Endothelial cell of coronary artery (primary cell): ENCODE measurements around the gene IRGQ. TPM values are rescaled to one million over a fixed set of nuclear protein-coding genes. Genes with fewer than 3 reads are reported as not detected.

Source experiments
- total RNA-seq: library from RNA; depleted of rRNA; stranded (reverse); fragments of >200 nt; gene quantifications from 2 replicates; pipeline ENCODE4 v1.2.3, GENCODE V29; 2014

IRGQ gene, protein sequence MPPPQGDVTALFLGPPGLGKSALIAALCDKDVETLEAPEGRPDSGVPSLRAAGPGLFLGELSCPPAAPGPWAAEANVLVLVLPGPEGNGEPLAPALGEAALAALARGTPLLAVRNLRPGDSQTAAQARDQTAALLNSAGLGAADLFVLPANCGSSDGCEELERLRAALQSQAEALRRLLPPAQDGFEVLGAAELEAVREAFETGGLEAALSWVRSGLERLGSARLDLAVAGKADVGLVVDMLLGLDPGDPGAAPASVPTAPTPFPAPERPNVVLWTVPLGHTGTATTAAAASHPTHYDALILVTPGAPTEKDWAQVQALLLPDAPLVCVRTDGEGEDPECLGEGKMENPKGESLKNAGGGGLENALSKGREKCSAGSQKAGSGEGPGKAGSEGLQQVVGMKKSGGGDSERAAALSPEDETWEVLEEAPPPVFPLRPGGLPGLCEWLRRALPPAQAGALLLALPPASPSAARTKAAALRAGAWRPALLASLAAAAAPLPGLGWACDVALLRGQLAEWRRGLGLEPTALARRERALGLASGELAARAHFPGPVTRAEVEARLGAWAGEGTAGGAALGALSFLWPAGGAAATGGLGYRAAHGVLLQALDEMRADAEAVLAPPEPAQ
- 23.5 and 29.6 TPM in 2 replicates for total RNA-seq

DNA sequence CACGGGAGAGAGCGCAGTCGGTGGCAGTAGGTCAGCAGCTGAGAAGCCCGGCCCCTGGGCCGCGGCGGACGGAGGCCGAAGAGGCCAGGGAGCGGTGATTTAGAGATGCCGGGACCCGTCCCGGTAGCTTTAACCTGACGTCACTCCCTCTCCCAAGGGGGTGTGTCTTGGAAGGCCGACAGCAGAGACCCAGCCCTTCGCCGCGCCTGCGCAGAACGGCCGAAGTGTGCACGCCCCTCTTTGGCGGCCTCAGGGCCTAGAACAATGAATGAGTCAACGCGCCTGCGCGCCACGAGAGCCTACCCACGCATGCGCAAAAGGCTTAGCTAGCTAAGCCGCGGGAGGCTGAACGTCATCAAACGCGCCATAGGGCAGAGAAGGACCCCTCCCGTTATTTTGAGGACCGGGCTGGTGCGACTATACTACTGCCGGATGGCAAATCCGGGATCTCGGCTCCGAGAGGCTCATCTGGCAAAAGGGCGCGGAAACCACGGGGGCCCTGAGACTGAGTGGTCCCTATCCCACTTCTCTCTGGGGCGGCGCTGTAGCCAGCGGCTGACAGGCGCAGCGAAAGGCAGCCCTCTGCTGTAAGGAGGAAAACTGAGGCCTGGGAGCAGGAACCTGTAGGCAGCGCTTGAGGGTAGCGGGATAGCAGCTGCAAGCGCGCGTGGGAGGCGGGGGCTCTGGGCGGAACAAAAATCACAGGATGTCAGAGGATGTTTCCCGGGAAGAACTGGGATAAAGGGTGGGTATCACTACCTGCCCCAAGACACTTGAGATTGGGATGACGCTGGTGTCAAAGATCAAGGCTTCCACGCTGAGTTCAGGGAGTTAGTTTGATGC lies at the start of gene IRGQ, which contains the start of gene ZNF576:
IRGQ (minus strand) TSS at position 136 of the 843 bp plus-strand sequence. CDS start 796 bp downstream, outside the sequence.
ZNF576 (plus strand) TSS at position 597 of the 843 bp plus-strand sequence. CDS start 514 bp downstream, outside the sequence.

DNA sequence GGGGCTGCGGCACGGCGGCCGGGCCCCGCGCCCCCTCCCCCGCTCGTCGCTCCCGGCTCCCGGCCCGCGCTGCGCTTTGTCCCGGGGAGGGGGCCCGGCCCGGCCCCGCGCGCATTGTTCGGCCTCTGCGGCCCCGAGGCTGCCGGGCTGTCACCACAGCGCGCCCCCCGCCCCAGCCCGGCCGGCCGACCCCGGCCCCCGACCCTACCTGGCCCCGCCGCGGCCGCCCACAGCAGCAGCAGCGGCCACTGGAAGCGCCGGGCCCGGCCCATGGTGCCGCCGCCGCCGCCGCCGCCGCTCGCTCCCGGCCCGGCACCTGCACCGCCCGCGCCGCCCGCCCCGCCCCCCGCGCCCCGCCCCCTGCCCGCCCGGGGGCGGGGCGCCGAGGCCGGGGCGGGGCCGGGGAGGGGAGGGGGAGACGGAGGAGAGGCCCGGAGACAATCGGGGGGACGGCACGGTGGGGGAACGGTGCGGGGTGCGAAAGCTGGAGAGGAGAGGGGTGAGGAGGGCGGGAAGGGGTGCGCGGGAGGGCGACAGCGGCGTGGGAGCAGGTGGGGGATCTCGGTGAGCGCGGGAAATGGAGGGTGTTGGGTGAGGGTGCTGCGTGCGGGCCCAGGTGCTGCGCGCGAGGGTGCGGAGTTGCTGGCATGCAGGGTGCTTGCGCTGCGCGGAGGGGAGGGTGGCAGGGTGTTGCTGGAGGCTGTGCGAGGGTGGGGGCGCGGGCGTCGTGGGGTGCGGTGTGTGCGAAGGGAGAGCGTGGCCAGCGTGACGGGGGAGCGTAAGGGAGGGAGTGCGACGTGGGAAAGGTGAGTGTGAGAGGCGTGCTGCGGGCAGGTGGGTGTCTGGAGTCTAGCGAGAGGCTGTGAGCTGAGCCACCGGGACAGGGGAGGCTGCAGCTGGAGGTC lies 43.8 kb upstream of the IRGQ start, which contains the start of gene CADM4:
CADM4 (minus strand) TSS at position 332 of the 905 bp plus-strand sequence; CDS start at position 272, 60 bp downstream.

DNA sequence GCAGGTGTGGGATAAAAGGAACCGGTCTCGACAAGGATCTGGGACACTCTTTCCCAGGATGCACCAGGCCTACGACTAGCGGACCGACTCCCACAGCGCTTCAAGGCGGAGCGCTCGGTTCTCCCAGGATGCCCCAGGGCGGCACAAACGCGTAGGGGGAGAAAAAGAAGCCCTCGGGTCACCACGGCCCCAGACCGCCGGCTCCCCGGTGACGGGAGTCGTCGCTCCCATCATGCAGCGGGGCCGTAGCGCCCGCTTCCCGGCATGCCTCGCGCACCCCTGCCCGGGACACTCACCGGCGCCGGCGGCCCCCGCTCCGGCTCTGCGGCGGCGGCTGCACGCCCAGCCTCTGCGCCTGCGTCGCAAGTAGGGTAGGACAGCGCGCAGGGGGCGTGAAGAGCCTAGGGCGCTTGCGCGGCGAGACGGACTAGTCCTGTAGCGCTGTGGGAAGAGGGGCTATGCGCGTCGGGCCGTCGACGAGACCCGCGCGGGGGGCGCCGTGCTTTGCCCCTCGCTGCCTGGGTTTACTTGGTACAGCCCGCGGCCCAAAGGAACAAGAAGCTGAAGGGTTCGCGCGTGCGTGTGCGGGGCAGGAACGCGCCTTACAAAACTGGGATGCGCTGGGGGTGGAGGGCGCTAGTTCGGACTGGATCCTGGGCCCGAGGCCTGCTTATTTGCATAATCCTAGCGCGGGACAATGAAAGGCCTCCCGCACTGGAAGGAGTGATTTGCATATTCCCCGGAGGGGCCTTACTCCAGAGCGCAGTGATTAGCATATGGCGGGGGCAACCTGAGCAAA lies 23.5 kb upstream of the IRGQ start, which contains the start of gene ZNF428:
ZNF428 (minus strand) TSS at position 368 of the 799 bp plus-strand sequence. CDS start 5,325 bp downstream, outside the sequence.

DNA sequence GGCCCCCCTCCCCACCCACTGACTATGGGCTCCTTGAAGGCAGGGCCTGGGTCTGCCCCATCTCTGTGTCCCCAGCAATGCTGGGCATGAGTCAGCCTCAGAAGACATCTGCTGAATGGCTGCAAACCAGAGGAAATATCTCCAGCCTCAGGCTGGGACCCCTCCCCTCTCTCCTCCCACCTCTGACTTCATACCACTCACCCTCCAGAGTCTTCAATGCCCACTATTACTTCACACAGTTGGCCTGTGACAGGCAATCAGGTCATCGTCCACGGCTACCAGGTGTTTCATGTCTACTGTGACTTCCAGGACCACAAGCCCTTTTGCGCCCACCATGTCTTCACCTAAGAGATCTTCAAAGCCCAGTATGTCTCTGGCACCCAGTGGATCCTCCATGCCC lies 15.9 kb upstream of the IRGQ start, which contains the start of gene SRRM5:
SRRM5 (plus strand) TSS at position 301 of the 400 bp plus-strand sequence; CDS start at position 335, 34 bp downstream.

DNA sequence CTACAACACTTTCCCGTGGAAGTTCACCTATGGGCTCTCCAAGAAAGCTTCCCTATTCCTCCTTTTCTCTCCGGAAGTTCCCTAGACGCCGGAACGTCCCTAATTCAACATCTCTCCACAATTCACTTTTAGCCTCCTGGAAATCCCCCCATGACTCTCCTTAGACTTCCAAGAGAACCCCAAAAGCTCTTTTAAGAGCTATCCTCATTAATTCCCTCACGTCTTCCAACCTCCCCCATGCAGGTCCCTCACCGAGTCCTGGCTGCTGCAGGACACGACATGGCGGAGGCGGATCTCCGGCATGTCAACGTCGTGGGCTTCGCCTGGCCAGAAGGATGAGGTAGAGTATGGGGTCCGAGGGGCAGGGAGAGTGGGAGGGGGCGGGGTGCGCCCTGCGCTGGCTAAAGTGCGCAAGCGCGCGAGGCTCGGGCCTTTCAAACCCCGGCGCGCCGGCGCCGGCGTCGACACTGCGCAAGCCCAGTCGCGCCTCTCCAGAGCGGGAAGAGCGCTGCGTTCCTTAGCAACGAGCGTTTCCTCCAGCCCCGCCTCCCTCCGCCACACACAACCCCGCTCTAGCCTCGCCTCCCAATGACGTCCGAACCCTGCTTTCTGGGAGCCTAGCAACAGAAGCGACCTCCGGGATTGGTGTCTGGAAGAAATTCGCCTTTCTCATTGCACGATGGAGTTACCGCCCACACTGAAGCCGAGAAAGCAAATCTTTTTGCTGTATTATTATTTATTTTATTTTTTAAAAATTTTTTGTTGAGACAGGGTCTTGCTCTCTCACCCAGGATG lies 20.6 kb downstream of the IRGQ start, which contains the start of the genes PINLYP and XRCC1:
PINLYP (plus strand) TSS at position 646 of the 795 bp plus-strand sequence. CDS start 1,391 bp downstream, outside the sequence.
XRCC1 (minus strand) TSS at position 372 of the 795 bp plus-strand sequence; CDS start at position 303, 69 bp downstream.

Other genes with a start within 250 kb of the IRGQ start
- 0.09 and 0.19 TPM in 2 replicates for gene CD177, start 242.4 kb downstream of the IRGQ start, total RNA-seq
- not detected in 2 replicates for gene TEX101, start 181.2 kb downstream of the IRGQ start, total RNA-seq
- not detected in 2 replicates for gene LYPD3, start 130.5 kb downstream of the IRGQ start, total RNA-seq
- gene PHLDB3, start 91.4 kb downstream of the IRGQ start, total RNA-seq, result 10.2 and 12.3 TPM in 2 replicates
- gene ETHE1, start 68.9 kb downstream of the IRGQ start, total RNA-seq, result 56.9 and 73.5 TPM in 2 replicates
- gene ZNF575, start 62.9 kb downstream of the IRGQ start, total RNA-seq, result 0.09 TPM in 1 of 2 replicates, not detected in the other
- gene XRCC1, start 20.6 kb downstream of the IRGQ start, total RNA-seq, result 15.5 and 20.8 TPM in 2 replicates
- 0.18 and 0.85 TPM in 2 replicates for gene PINLYP, start 20.3 kb downstream of the IRGQ start, total RNA-seq
- 9.1 and 10.0 TPM in 2 replicates for gene ZNF576, start 461 bp upstream of the IRGQ start, total RNA-seq
- gene SRRM5, start 16.0 kb upstream of the IRGQ start, total RNA-seq, result under 0.01 TPM in 1 of 2 replicates, not detected in the other
- gene ZNF428, start 23.5 kb upstream of the IRGQ start, total RNA-seq, result 44.0 and 53.5 TPM in 2 replicates
- 5.8 and 6.1 TPM in 2 replicates for gene CADM4, start 43.7 kb upstream of the IRGQ start, total RNA-seq
- 51.5 and 69.5 TPM in 2 replicates for gene PLAUR, start 74.0 kb upstream of the IRGQ start, total RNA-seq
- gene IRGC, start 119.9 kb upstream of the IRGQ start, total RNA-seq, result not detected in 2 replicates
- gene SMG9, start 158.8 kb upstream of the IRGQ start, total RNA-seq, result 5.5 and 9.3 TPM in 2 replicates
- gene KCNN4, start 184.8 kb upstream of the IRGQ start, total RNA-seq, result 0.90 and 4.1 TPM in 2 replicates
- gene LYPD5, start 206.3 kb upstream of the IRGQ start, total RNA-seq, result 0.36 and 0.56 TPM in 2 replicates
- 8.4 and 11.0 TPM in 2 replicates for gene ZNF283, start 231.2 kb upstream of the IRGQ start, total RNA-seq